H1 (cell line): Measurements from ENCODE around the gene DMC1. TPM values are rescaled to one million over a fixed set of nuclear protein-coding genes. Genes with fewer than 3 reads are reported as not detected.

Experiments
- CTCF ChIA-PET: fragments of 300-600 bp; sonication (Branson Sonifier 250); formaldehyde crosslinking; loops from one replicate; lab custom pipeline; 2021; ENCODE audit not compliant: partially characterized antibody; lab: Charles Lee
- POLR2A ChIA-PET: fragments of 300-600 bp; sonication (Branson Sonifier 250); formaldehyde crosslinking; loops from one replicate; lab custom pipeline; 2021; ENCODE audit warnings: inconsistent platforms; ENCODE audit not compliant: partially characterized antibody; lab: Charles Lee
- DNase-seq, 2 experiments: peaks; one replicate each; pipeline versions ENCODE4 v3.0.0 to v3.0.0-alpha.2; 2010 to 2022; ENCODE audit warnings: low spot score in 2 of 2, low read depth in 1 of 2, mixed read lengths in 1 of 2
- FAIRE-seq: peaks from 2 replicates; lab custom pipeline; 2011; peaks lifted over from hg19 to GRCh38; lab: Jason Lieb, UNC
- H2AFZ ChIP-seq: 2 replicates; pipeline ENCODE4 v1.8.1; 2012; ENCODE audit warnings: low read length, inconsistent platforms
- H2AK5ac ChIP-seq: 2 replicates; pipeline ENCODE4 v1.6.1; 2013; ENCODE audit warnings: low read depth, low read length
- H2BK120ac ChIP-seq: replicated peaks from 2 replicates; pipeline ENCODE3; 2013; ENCODE audit warnings: low read depth, low read length, inconsistent platforms
- H2BK12ac ChIP-seq: 2 replicates; pipeline ENCODE4 v1.6.1; 2013; ENCODE audit warnings: low read depth, low read length
- H2BK15ac ChIP-seq: 2 replicates; pipeline ENCODE4 v1.6.1; 2013; ENCODE audit warnings: low read length
- H2BK20ac ChIP-seq: 2 replicates; pipeline ENCODE4 v1.6.1; 2013; ENCODE audit warnings: low read length
- H2BK5ac ChIP-seq: 2 replicates; pipeline ENCODE4 v1.6.1; 2013; ENCODE audit warnings: low read depth, low read length
- H3K14ac ChIP-seq: 2 replicates; pipeline ENCODE4 v1.6.1; 2013; ENCODE audit warnings: inconsistent platforms; ENCODE audit not compliant: insufficient read length
- H3K18ac ChIP-seq: 2 replicates; pipeline ENCODE4 v1.6.1; 2013; ENCODE audit warnings: low read length; ENCODE audit errors: extremely low read depth
- H3K23ac ChIP-seq: 2 replicates; pipeline ENCODE4 v1.6.1; 2013; ENCODE audit warnings: inconsistent platforms; ENCODE audit not compliant: insufficient read length
- H3K23me2 ChIP-seq: 2 replicates; pipeline ENCODE4 v1.6.1; 2013; ENCODE audit warnings: low read depth, low read length
- H3K27ac ChIP-seq: 2 replicates; pipeline ENCODE4 v1.6.1; 2011; ENCODE audit warnings: low read depth, low read length, inconsistent platforms
- H3K27me3 ChIP-seq, 4 experiments: replicated peaks in 1 of 4; 1 replicate in 1 of 4; 2 replicates in 3 of 4; pipeline versions ENCODE4 v1.6.1 to v1.8.1; 2011 to 2013; ENCODE audit warnings: low read length in 3 of 4, mild to moderate bottlenecking in 3 of 4, inconsistent platforms in 2 of 4, mixed read lengths in 2 of 4, moderate library complexity in 1 of 4; ENCODE audit not compliant: control insufficient read depth in 3 of 4, insufficient read depth in 3 of 4; ENCODE audit errors: extremely low read depth in 1 of 4
- H3K36me3 ChIP-seq, 4 experiments: 2 replicates each; pipeline versions ENCODE4 v1.6.1 to v1.8.1; 2011 to 2013; ENCODE audit warnings: mild to moderate bottlenecking in 4 of 4, low read length in 3 of 4, moderate library complexity in 2 of 4, control low read depth in 1 of 4, inconsistent platforms in 1 of 4; ENCODE audit not compliant: insufficient read depth in 4 of 4, control insufficient read depth in 2 of 4
- H3K4ac ChIP-seq: replicated peaks from 2 replicates; pipeline ENCODE3; 2013; ENCODE audit warnings: low read length, low read depth, mixed read lengths, inconsistent platforms; ENCODE audit not compliant: insufficient read length
- H3K4me1 ChIP-seq, 4 experiments: replicated peaks in 1 of 4; 1 replicate in 1 of 4; 2 replicates in 3 of 4; pipeline versions ENCODE4 v1.6.1 to v1.8.1; 2011 to 2013; ENCODE audit warnings: low read length in 3 of 4, inconsistent platforms in 2 of 4, mixed read lengths in 1 of 4; ENCODE audit not compliant: insufficient read depth in 4 of 4, control insufficient read depth in 3 of 4
- H3K4me2 ChIP-seq, 2 experiments: 2 replicates each; pipeline versions ENCODE4 v1.6.1 to v1.8.1; 2011 to 2013; ENCODE audit warnings: low read depth in 2 of 2, low read length in 2 of 2, control low read depth in 1 of 2, inconsistent platforms in 1 of 2, mild to moderate bottlenecking in 1 of 2; ENCODE audit not compliant: insufficient read depth in 1 of 2
- H3K4me3 ChIP-seq, 4 experiments: fragments of 200-600, 300-600 bp in 1 of 4; sonication (generic), shearing (Covaris generic), sonication (Bioruptor Twin) in 1 of 4; 2 replicates each; pipeline versions ENCODE4 v1.5.1 to v1.8.1; 2011 to 2016; ENCODE audit warnings: low read length in 4 of 4, low read depth in 3 of 4, control low read depth in 2 of 4, inconsistent platforms in 2 of 4, mild to moderate bottlenecking in 2 of 4, mixed read lengths in 1 of 4, moderate library complexity in 1 of 4; ENCODE audit not compliant: insufficient read depth in 2 of 4; ENCODE audit errors: extremely low read depth in 1 of 4
- H3K56ac ChIP-seq: replicated peaks from 2 replicates; pipeline ENCODE3; 2013; ENCODE audit warnings: low read depth, mild to moderate bottlenecking, mixed read lengths, low read length, inconsistent platforms; ENCODE audit not compliant: insufficient read length
- H3K79me1 ChIP-seq: 2 replicates; pipeline ENCODE4 v1.6.1; 2013; ENCODE audit warnings: low read depth, low read length, control low read depth
- H3K79me2 ChIP-seq, 2 experiments: 2 replicates each; pipeline versions ENCODE4 v1.6.1 to v1.8.1; 2012 to 2013; ENCODE audit warnings: low read length in 2 of 2, mild to moderate bottlenecking in 2 of 2, inconsistent platforms in 1 of 2; ENCODE audit not compliant: insufficient read depth in 2 of 2, control insufficient read depth in 1 of 2
- H3K9ac ChIP-seq, 4 experiments: replicated peaks in 1 of 4; 1 replicate in 1 of 4; 2 replicates in 3 of 4; pipeline versions ENCODE4 v1.6.1 to v1.8.1; 2011 to 2013; ENCODE audit warnings: low read depth in 3 of 4, low read length in 3 of 4, control low read depth in 2 of 4, mild to moderate bottlenecking in 2 of 4, moderate library complexity in 2 of 4, inconsistent platforms in 1 of 4; ENCODE audit errors: extremely low read depth in 1 of 4
- H3K9me3 ChIP-seq, 2 experiments: 2 replicates each; pipeline versions ENCODE4 v1.6.1 to v1.8.1; 2012 to 2013; ENCODE audit warnings: mild to moderate bottlenecking in 2 of 2, moderate library complexity in 2 of 2, control low read depth in 1 of 2, inconsistent platforms in 1 of 2, low read depth in 1 of 2, low read length in 1 of 2, mixed read lengths in 1 of 2; ENCODE audit not compliant: insufficient read depth in 2 of 2
- H4K20me1 ChIP-seq, 2 experiments: replicated peaks in 1 of 2; 2 replicates each; pipeline versions ENCODE3 to v1.8.1; 2011 to 2013; ENCODE audit warnings: inconsistent platforms in 2 of 2, low read length in 2 of 2, mild to moderate bottlenecking in 1 of 2; ENCODE audit not compliant: insufficient read depth in 2 of 2, control insufficient read depth in 1 of 2
- H4K5ac ChIP-seq: 2 replicates; pipeline ENCODE4 v1.6.1; 2013; ENCODE audit warnings: low read length, low read depth, mixed read lengths, inconsistent platforms; ENCODE audit not compliant: insufficient read length
- H4K8ac ChIP-seq: 2 replicates; pipeline ENCODE4 v1.8.0; 2013; ENCODE audit warnings: mild to moderate bottlenecking, moderate library complexity, low read length, inconsistent platforms; ENCODE audit not compliant: insufficient read depth; ENCODE audit errors: extremely low read depth
- H4K91ac ChIP-seq: replicated peaks from 2 replicates; pipeline ENCODE3; 2013; ENCODE audit warnings: low read length, mixed read lengths, inconsistent platforms; ENCODE audit not compliant: insufficient read length
- EGR1 ChIP-seq: IDR thresholded peaks from 2 replicates; pipeline ENCODE4 v1.6.1; 2011; ENCODE audit warnings: low read depth, low read length, borderline replicate concordance
- JUND ChIP-seq: IDR thresholded peaks from 2 replicates; pipeline ENCODE4 v1.6.1; 2011; ENCODE audit warnings: mild to moderate bottlenecking, improper control_type of control experiment, low read length
- RXRA ChIP-seq: IDR thresholded peaks from 2 replicates; pipeline ENCODE4 v1.6.1; 2011; ENCODE audit warnings: low read depth, mild to moderate bottlenecking, low read length, moderate library complexity; ENCODE audit not compliant: insufficient read depth
- SP2 ChIP-seq: IDR thresholded peaks from 2 replicates; pipeline ENCODE4 v1.6.1; 2012; ENCODE audit warnings: mild to moderate bottlenecking, low read length, inconsistent platforms
- SRF ChIP-seq: IDR thresholded peaks from 2 replicates; pipeline ENCODE4 v1.6.1; 2011; ENCODE audit warnings: mild to moderate bottlenecking, low read depth, low read length, moderate library complexity
- ZNF274 ChIP-seq: IDR thresholded peaks from 2 replicates; pipeline ENCODE4 v1.7.0; 2012; ENCODE audit warnings: low read length, borderline replicate concordance; ENCODE audit errors: extremely low read depth
- WGBS, 2 experiments: shearing (Covaris generic) in 1 of 2; methylation state at CpG; one replicate each; pipeline versions ENCODE4 v1.1.6 to v1.1.7; 2013 to 2015; ENCODE audit warnings: low lambda C conversion rate in 2 of 2, mixed read lengths in 2 of 2, inconsistent platforms in 1 of 2, low coverage in 1 of 2, missing lambda C conversion rate in 1 of 2; ENCODE audit not compliant: insufficient replicate concordance in 2 of 2, insufficient coverage in 1 of 2, insufficient read length in 1 of 2; ENCODE audit errors: extremely low coverage in 1 of 2, missing lambda C conversion rate in 1 of 2; 5-methylcytosine and 5-hydroxymethylcytosine counted together
- polyA plus RNA-seq, 7 experiments: library from polyadenylated mRNA; depleted of rRNA in 3 of 7; stranded (reverse) in 5 of 7; unstranded in 2 of 7; fragments of >200 nt in 5 of 7; fragments of 200-250 nt in 2 of 7; gene quantifications; 1 replicate in 5 of 7; 2 replicates in 1 of 7; 4 replicates in 1 of 7; pipeline versions ENCODE4 v1.2.1 to v1.2.3, GENCODE V29; 2011 to 2013; ENCODE audit warnings: missing spikeins in 2 of 7, mixed read lengths in 2 of 7
- total RNA-seq: library from RNA; stranded (reverse); fragmentation: NEBNext Ultra II Directional; extraction: Animal tissue kit (Norgen Biotek cat#: 25700); gene quantifications from 2 replicates; pipeline ENCODE4 v1.2.1, GENCODE V29; 2021

Gene DMC1
- total and polyA plus RNA-seq, 2 of the 8 experiments (the other 6 are each of a cell fraction or from before 2014, with no cell fraction given): 3.8 to 7.2 TPM

- no peak for FAIRE-seq
- H4K20me1 ChIP-seq: peaks cover 0 to 1% of the 10 kb centered on the region in 2 experiments
- H3K36me3 ChIP-seq: peaks cover 0 to 8% (median 0%) of the 10 kb centered on the region in 4 experiments; a peak in 1 of 8 replicates
- no peak overlapping the region for H3K4ac ChIP-seq
- H3K14ac ChIP-seq: no peak overlapping the region
- no peak overlapping the region for H2BK15ac ChIP-seq
- CTCF ChIA-PET: no interaction called here
- no peaks in the 10 kb centered on the region for H3K79me2 ChIP-seq
- no peak overlapping the region for H2BK12ac ChIP-seq
- H2AFZ ChIP-seq: no peak overlapping the region
- H4K91ac ChIP-seq: no peak overlapping the region
- no peak overlapping the region for H3K4me2 ChIP-seq
- no peak overlapping the region for H3K9ac ChIP-seq
- no peak overlapping the region for H3K56ac ChIP-seq
- no peak overlapping the region for H3K18ac ChIP-seq
- no peaks in the 10 kb centered on the region for H3K9me3 ChIP-seq
- no peak overlapping the region for H2BK120ac ChIP-seq
- no peak overlapping the region for H4K5ac ChIP-seq
- no peaks in the 10 kb centered on the region for H3K79me1 ChIP-seq
- no peak overlapping the region for H2BK20ac ChIP-seq
- 91% methylated on average over 5 of the region's 5 CpGs; no CpG with 5 or more reads in 1 of the 2 experiments for WGBS, 2 experiments
- no peak overlapping the region for H2BK5ac ChIP-seq
- no peak for DNase-seq
- no peak overlapping the region for H3K23ac ChIP-seq
- POLR2A ChIA-PET: no interaction called here
- TF ChIP-seq ZNF274 (no peak), SP2 (no peak), RXRA (no peak), JUND (no peak), EGR1 (no peak), SRF (no peak)
- no peak overlapping the region for H3K4me3 ChIP-seq
- H3K4me1 ChIP-seq: no peaks in the 10 kb centered on the region
- H3K27me3 ChIP-seq: no peaks in the 10 kb centered on the region
- no peak overlapping the region for H4K8ac ChIP-seq
- H3K23me2 ChIP-seq: no peaks in the 10 kb centered on the region; the same call in 1 of the 2 replicates
- H3K27ac ChIP-seq: no peak overlapping the region
- H2AK5ac ChIP-seq: no peak overlapping the region
Observed at GRCh38 chr22:38611559-38611958, 41.6 kb upstream of the DMC1 start.
